H1 (cell line): ENCODE measurements around the gene PPP1R3C.

Experiments
- ASH2L ChIP-seq: fragments of 200-600, 300-600 bp; sonication (generic); IDR thresholded peaks from one replicate; pipeline ENCODE4 v1.7.1; 2017; ENCODE audit warnings: low read length
- ATF3 ChIP-seq: IDR thresholded peaks from 2 replicates; pipeline ENCODE4 v1.6.1; 2011; ENCODE audit warnings: low read depth, mild to moderate bottlenecking, low read length; ENCODE audit not compliant: insufficient read depth
- CBX8 ChIP-seq: fragments of 300-800, 300-1000 bp; sonication (generic); IDR thresholded peaks from 2 replicates; pipeline ENCODE4 v1.7.1; 2016; ENCODE audit warnings: low read depth, low read length, borderline replicate concordance
- CEBPB ChIP-seq: IDR thresholded peaks from 2 replicates; pipeline ENCODE4 v1.6.1; 2012; ENCODE audit warnings: low read depth, low read length
- CTCF ChIP-seq, 3 experiments: IDR thresholded peaks; 1 replicate in 2 of 3; 2 replicates in 1 of 3; pipeline versions ENCODE4 v1.5.1 to v1.6.1; 2011; ENCODE audit warnings: low read length in 3 of 3, mild to moderate bottlenecking in 3 of 3, inconsistent platforms in 2 of 3, low read depth in 1 of 3, moderate library complexity in 1 of 3; ENCODE audit not compliant: insufficient read depth in 1 of 3; ENCODE audit errors: control extremely low read depth in 1 of 3
- EZH2 ChIP-seq: fragments of 200-600 bp; sonication (generic); IDR thresholded peaks from 2 replicates; pipeline ENCODE4 v1.7.1; 2012; ENCODE audit warnings: low read depth, mild to moderate bottlenecking, moderate library complexity, low read length, inconsistent platforms; ENCODE audit not compliant: severe bottlenecking
- GABPA ChIP-seq: IDR thresholded peaks from 2 replicates; pipeline ENCODE4 v1.6.1; 2011; ENCODE audit warnings: mild to moderate bottlenecking, low read length, moderate library complexity, borderline replicate concordance; ENCODE audit not compliant: insufficient read depth
- HDAC2 ChIP-seq, 2 experiments: fragments of 300-600 bp in 1 of 2; sonication (generic) in 1 of 2; IDR thresholded peaks; 2 replicates each; pipeline ENCODE4 v1.6.1; 2011 to 2012; ENCODE audit warnings: low read depth in 2 of 2, low read length in 2 of 2, mild to moderate bottlenecking in 2 of 2, moderate library complexity in 2 of 2, borderline replicate concordance in 1 of 2, inconsistent platforms in 1 of 2
- HDAC6 ChIP-seq: IDR thresholded peaks from one replicate; pipeline ENCODE4 v1.7.1; 2012; ENCODE audit warnings: low read depth, mild to moderate bottlenecking, inconsistent platforms, low read length, moderate library complexity
- JUN ChIP-seq: IDR thresholded peaks from 2 replicates; pipeline ENCODE4 v1.6.1; 2011; ENCODE audit warnings: low read depth, mild to moderate bottlenecking, improper control_type of control experiment, low read length
- KDM1A ChIP-seq: fragments of 200-600, 300-600 bp; sonication (generic); IDR thresholded peaks from 2 replicates; pipeline ENCODE4 v1.7.1; 2016; ENCODE audit warnings: mild to moderate bottlenecking, low read length, borderline replicate concordance
- MAFK ChIP-seq: IDR thresholded peaks from 2 replicates; pipeline ENCODE4 v1.6.1; 2012; ENCODE audit warnings: low read depth, mild to moderate bottlenecking, improper control_type of control experiment, low read length
- POLR2A ChIP-seq, 2 experiments: IDR thresholded peaks; 1 replicate in 1 of 2; 2 replicates in 1 of 2; pipeline ENCODE4 v1.6.1; 2011; ENCODE audit warnings: low read depth in 2 of 2, low read length in 2 of 2, mild to moderate bottlenecking in 2 of 2; ENCODE audit errors: control extremely low read depth in 1 of 2
- SP4 ChIP-seq: IDR thresholded peaks from 2 replicates; pipeline ENCODE4 v1.6.1; 2012; ENCODE audit warnings: low read length, inconsistent platforms

- TF ChIP-seq POLR2A (IDR thresholded peaks at IDR 0.05; ENCODE audit: control extremely low read depth in 1 of 2, low read depth in 2 of 2, low read length in 2 of 2) (no peak), CTCF (IDR thresholded peaks at IDR 0.05; ENCODE audit: control extremely low read depth in 1 of 3, insufficient read depth in 1 of 3, low read depth in 1 of 3, low read length in 3 of 3) (no peak), JUN (no peak), KDM1A (no peak), ATF3 (no peak), MAFK (no peak), SP4 (no peak), EZH2 (no peak), HDAC2 (IDR thresholded peaks at IDR 0.05; ENCODE audit: borderline replicate concordance in 1 of 2, low read depth in 2 of 2, low read length in 2 of 2) (no peak), CEBPB (no peak), CBX8 (no peak), HDAC6 (no peak), ASH2L (no peak), GABPA (no peak)
Measured at GRCh38 chr10:91616137-91616536, 16.7 kb downstream of the PPP1R3C start.
